Right lobe of liver (tissue), 4 donors: ENCODE measurements around the gene CTSF.

Experiments used
- CTCF ChIP-seq, 4 donors: fragments of 200-600 bp in 3 of 4; fragments of 450-650 bp in 1 of 4; IDR thresholded peaks; one replicate each; pipeline versions ENCODE4 v1.5.1 to v1.8.0; 2016 to 2022; ENCODE audit warnings: antibody characterized with exemption in 4 of 4, mild to moderate bottlenecking in 2 of 4
- POLR2A ChIP-seq: fragments of 450-650 bp; IDR thresholded peaks from one replicate; pipeline ENCODE4 v1.6.1; 2017; ENCODE audit warnings: antibody characterized with exemption, mild to moderate bottlenecking
- donor health status: DM: no; HTN: no; CAD: no.
- donor health status: DM: no; HTN: no; CAD: no.
- donor health status: DM: no; HTN: yes; CAD: no.

- TF ChIP-seq CTCF (IDR thresholded peaks at IDR 0.05) (no peak), POLR2A (no peak)
Measured at GRCh38 chr11:66564538-66564937, 3.9 kb downstream of the CTSF start.
